ENCODE results near the gene RHOXF1.
"Not testable (repeated sequence)": the region's sequence is repeated elsewhere in the genome, so short reads cannot be mapped to it uniquely, and the experiment has no call there.

- TF ChIP-seq, protein P1, sequence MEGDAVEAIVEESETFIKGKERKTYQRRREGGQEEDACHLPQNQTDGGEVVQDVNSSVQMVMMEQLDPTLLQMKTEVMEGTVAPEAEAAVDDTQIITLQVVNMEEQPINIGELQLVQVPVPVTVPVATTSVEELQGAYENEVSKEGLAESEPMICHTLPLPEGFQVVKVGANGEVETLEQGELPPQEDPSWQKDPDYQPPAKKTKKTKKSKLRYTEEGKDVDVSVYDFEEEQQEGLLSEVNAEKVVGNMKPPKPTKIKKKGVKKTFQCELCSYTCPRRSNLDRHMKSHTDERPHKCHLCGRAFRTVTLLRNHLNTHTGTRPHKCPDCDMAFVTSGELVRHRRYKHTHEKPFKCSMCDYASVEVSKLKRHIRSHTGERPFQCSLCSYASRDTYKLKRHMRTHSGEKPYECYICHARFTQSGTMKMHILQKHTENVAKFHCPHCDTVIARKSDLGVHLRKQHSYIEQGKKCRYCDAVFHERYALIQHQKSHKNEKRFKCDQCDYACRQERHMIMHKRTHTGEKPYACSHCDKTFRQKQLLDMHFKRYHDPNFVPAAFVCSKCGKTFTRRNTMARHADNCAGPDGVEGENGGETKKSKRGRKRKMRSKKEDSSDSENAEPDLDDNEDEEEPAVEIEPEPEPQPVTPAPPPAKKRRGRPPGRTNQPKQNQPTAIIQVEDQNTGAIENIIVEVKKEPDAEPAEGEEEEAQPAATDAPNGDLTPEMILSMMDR (IDR thresholded peaks at IDR 0.05) = not testable (repeated sequence)
- TF ChIP-seq POLR2A (IDR thresholded peaks at IDR 0.05; ENCODE audit: low read depth); POLR2AphosphoS5 (IDR thresholded peaks at IDR 0.05): not testable (repeated sequence)
Observed at GRCh38 chrX:120158313-120158712, 42.6 kb upstream of the RHOXF1 start, which contains the start of gene RHOXF2.
